Hepatocyte (in vitro differentiated cells): ENCODE measurements around the gene TAAR6. TPM values are rescaled to one million over a fixed set of nuclear protein-coding genes. Genes with fewer than 3 reads are reported as not detected.

Experiments used
- DNase-seq: peaks from one replicate; pipeline ENCODE4 v3.0.0-alpha.2; 2016; ENCODE audit warnings: low spot score
- H2AFZ ChIP-seq: fragments of 200-600 bp; sonication (generic); 2 replicates; pipeline ENCODE4 v1.6.0; 2016; ENCODE audit warnings: antibody characterized with exemption, mild to moderate bottlenecking
- H3K27ac ChIP-seq: fragments of 200-600 bp; sonication (generic); 2 replicates; pipeline ENCODE4 v1.5.1; 2016; ENCODE audit warnings: mild to moderate bottlenecking
- H3K27me3 ChIP-seq: fragments of 200-600 bp; sonication (generic); 2 replicates; pipeline ENCODE4 v1.6.1; 2016
- H3K36me3 ChIP-seq: fragments of 200-600 bp; sonication (generic); replicated peaks from 2 replicates; pipeline ENCODE4 v1.5.1; 2016; ENCODE audit warnings: low read depth; ENCODE audit not compliant: insufficient read depth
- H3K4me1 ChIP-seq: fragments of 200-600 bp; sonication (generic); 2 replicates; pipeline ENCODE4 v1.5.1; 2016; ENCODE audit warnings: mild to moderate bottlenecking, moderate library complexity; ENCODE audit not compliant: insufficient read depth
- H3K4me2 ChIP-seq: fragments of 200-600 bp; sonication (generic); 2 replicates; pipeline ENCODE4 v1.6.0; 2016
- H3K4me3 ChIP-seq: fragments of 200-600 bp; sonication (generic); 2 replicates; pipeline ENCODE4 v1.5.1; 2016; ENCODE audit warnings: mild to moderate bottlenecking
- H3K79me2 ChIP-seq: fragments of 200-600 bp; sonication (generic); 2 replicates; pipeline ENCODE4 v1.6.0; 2017; ENCODE audit warnings: mild to moderate bottlenecking
- H3K9me2 ChIP-seq: fragments of 200-600 bp; sonication (generic); replicated peaks from 2 replicates; pipeline ENCODE4 v1.6.0; 2017; ENCODE audit warnings: mild to moderate bottlenecking; ENCODE audit not compliant: insufficient read depth
- H3K9me3 ChIP-seq: fragments of 200-600 bp; sonication (generic); 2 replicates; pipeline ENCODE4 v1.5.1; 2016; ENCODE audit warnings: low read depth, mild to moderate bottlenecking
- H4K20me1 ChIP-seq: fragments of 200-600 bp; sonication (generic); 2 replicates; pipeline ENCODE4 v1.6.0; 2016; ENCODE audit warnings: mild to moderate bottlenecking; ENCODE audit not compliant: insufficient read depth, poor library complexity, severe bottlenecking
- CTCF ChIP-seq: fragments of 200-600 bp; sonication (generic); IDR thresholded peaks from 2 replicates; pipeline ENCODE4 v1.5.1; 2016; ENCODE audit warnings: antibody characterized with exemption, mild to moderate bottlenecking; ENCODE audit not compliant: poor library complexity
- EZH2 ChIP-seq: fragments of 200-600 bp; sonication (generic); IDR thresholded peaks from 2 replicates; pipeline ENCODE4 v1.6.1; 2016; ENCODE audit warnings: antibody characterized with exemption, mild to moderate bottlenecking, borderline replicate concordance
- EZH2phosphoT487 ChIP-seq: fragments of 200-600 bp; sonication (generic); IDR thresholded peaks from one replicate; pipeline ENCODE4 v1.6.1; 2018; ENCODE audit warnings: antibody characterized with exemption, mild to moderate bottlenecking, low read depth, moderate library complexity; ENCODE audit not compliant: unreplicated experiment, severe bottlenecking
- WGBS: methylation state at CpG from one replicate; pipeline ENCODE4 v1.1.6; 2016; ENCODE audit warnings: low lambda C conversion rate; ENCODE audit errors: missing lambda C conversion rate; 5-methylcytosine and 5-hydroxymethylcytosine counted together
- polyA plus RNA-seq: library from polyadenylated mRNA; unstranded; fragments of >200 nt; fragmentation: Nextera tagmentation; extraction: Ambion mirVana; gene quantifications from 2 replicates; pipeline ENCODE4 v1.2.1, GENCODE V29; 2016
- small RNA-seq: library from RNA; depleted of rRNA; stranded (forward); fragments of <200 nt; gene quantifications from one replicate; pipeline ENCODE3, GENCODE V24; 2014
- total RNA-seq: library from RNA; depleted of rRNA; stranded (reverse); fragments of >200 nt; gene quantifications from 2 replicates; pipeline ENCODE4 v1.2.3, GENCODE V29; 2014

The TAAR6 gene
- total and polyA plus RNA-seq, 2 experiments from 2014 or later, result not detected

- Histone ChIP-seq H3K4me2 (peak overlapping the region; percentile 66), H3K36me3 (no peaks in the 10 kb centered on the region), H3K27ac (peak overlapping the region; percentile 70), H3K9me3 (no peaks in the 10 kb centered on the region), H3K4me3 (no peak overlapping the region), H3K27me3 (no peaks in the 10 kb centered on the region), H3K9me2 (no peaks in the 10 kb centered on the region), H3K4me1 (peaks cover 16% of the 10 kb centered on the region), H3K79me2 (no peaks in the 10 kb centered on the region), H4K20me1 (no peaks in the 10 kb centered on the region), H2AFZ (peak overlapping the region; percentile 27)
- DNase-seq, result peak; percentile 28
- TF ChIP-seq EZH2 (no peak), EZH2phosphoT487 (no peak), CTCF (no peak)
- whole genome bisulfite sequencing, result 53% methylated on average over 4 of the region's 4 CpGs
These were observed 42.5 kb downstream of the TAAR6 start for GRCh38 chr6:132612449-132613108.

GRCh38 chr6:132614554-132614953, 44.4 kb downstream of the TAAR6 start:
- H3K9me3 ChIP-seq, result no peaks in the 10 kb centered on the region
- no peak overlapping the region for H2AFZ ChIP-seq
- no peak for TF ChIP-seq EZH2phosphoT487
- no peak for TF ChIP-seq CTCF
- no peak for TF ChIP-seq EZH2
- no peak overlapping the region for H3K4me3 ChIP-seq
- H3K79me2 ChIP-seq, result no peaks in the 10 kb centered on the region
- no peak for DNase-seq
- no peaks in the 10 kb centered on the region for H4K20me1 ChIP-seq
- no peaks in the 10 kb centered on the region for H3K36me3 ChIP-seq
- H3K9me2 ChIP-seq, result no peaks in the 10 kb centered on the region
- no peak overlapping the region for H3K27ac ChIP-seq
- no peak overlapping the region for H3K4me2 ChIP-seq
- no peaks in the 10 kb centered on the region for H3K27me3 ChIP-seq
- WGBS, result 90% methylated on average over 7 of the region's 7 CpGs
- peaks cover 16% of the 10 kb centered on the region for H3K4me1 ChIP-seq

GRCh38 chr6:132616677-132617076, 46.6 kb downstream of the TAAR6 start:
- Histone ChIP-seq H3K4me3 (no peak overlapping the region), H3K4me2 (no peak overlapping the region), H3K79me2 (no peaks in the 10 kb centered on the region), H4K20me1 (no peaks in the 10 kb centered on the region), H3K27me3 (no peaks in the 10 kb centered on the region), H3K4me1 (peaks cover 9% of the 10 kb centered on the region), H3K9me3 (no peaks in the 10 kb centered on the region), H3K27ac (no peak overlapping the region), H3K9me2 (no peaks in the 10 kb centered on the region), H3K36me3 (no peaks in the 10 kb centered on the region), H2AFZ (no peak overlapping the region)
- DNase-seq, result no peak
- TF ChIP-seq EZH2 (no peak), EZH2phosphoT487 (no peak), CTCF (no peak)
- WGBS, result 83% methylated on average over 1 of the region's 1 CpG

Small RNA genes lying within 50 kb of the gene (small RNA-seq; reads per million reads assigned to genes)
- not detected for gene TAAR7P

Other genes with a start within 250 kb of the TAAR6 start
- 16.7 and 16.8 TPM in 2 replicates for gene MOXD1, start 168.8 kb upstream of the TAAR6 start, total RNA-seq
- 9.0 and 11.7 TPM in 2 replicates for gene MOXD1, start 168.8 kb upstream of the TAAR6 start, polyA plus RNA-seq
- 39.3 and 41.3 TPM in 2 replicates for gene STX7, start 57.2 kb upstream of the TAAR6 start, total RNA-seq
- 38.4 and 42.0 TPM in 2 replicates for gene STX7, start 57.2 kb upstream of the TAAR6 start, polyA plus RNA-seq
- not detected in 2 replicates for gene TAAR9, start 32.0 kb upstream of the TAAR6 start, total RNA-seq
- gene TAAR9, start 32.0 kb upstream of the TAAR6 start, polyA plus RNA-seq, result not detected in 2 replicates
- gene TAAR8, start 17.6 kb upstream of the TAAR6 start, total RNA-seq, result not detected in 2 replicates
- gene TAAR8, start 17.6 kb upstream of the TAAR6 start, polyA plus RNA-seq, result not detected in 2 replicates
- not detected in 2 replicates for gene TAAR5, start 19.4 kb downstream of the TAAR6 start, total RNA-seq
- gene TAAR5, start 19.4 kb downstream of the TAAR6 start, polyA plus RNA-seq, result not detected in 2 replicates
- not detected in 2 replicates for gene TAAR2, start 54.0 kb downstream of the TAAR6 start, total RNA-seq
- not detected in 2 replicates for gene TAAR2, start 54.0 kb downstream of the TAAR6 start, polyA plus RNA-seq
- gene TAAR1, start 88.9 kb downstream of the TAAR6 start, total RNA-seq, result not detected in 2 replicates
- gene TAAR1, start 88.9 kb downstream of the TAAR6 start, polyA plus RNA-seq, result not detected in 2 replicates
- 1.2 and 1.4 TPM in 2 replicates for gene VNN1, start 143.7 kb downstream of the TAAR6 start, total RNA-seq
- 0.46 and 0.93 TPM in 2 replicates for gene VNN1, start 143.7 kb downstream of the TAAR6 start, polyA plus RNA-seq
- 4.0 and 6.8 TPM in 2 replicates for gene VNN2, start 187.6 kb downstream of the TAAR6 start, total RNA-seq
- gene VNN2, start 187.6 kb downstream of the TAAR6 start, polyA plus RNA-seq, result 1.1 and 1.9 TPM in 2 replicates
- 27.3 and 28.8 TPM in 2 replicates for gene SLC18B1, start 228.3 kb downstream of the TAAR6 start, total RNA-seq
- 10.6 and 20.0 TPM in 2 replicates for gene SLC18B1, start 228.3 kb downstream of the TAAR6 start, polyA plus RNA-seq
- 1,429 and 1,761 TPM in 2 replicates for gene RPS12, start 244.2 kb downstream of the TAAR6 start, total RNA-seq
- 421 and 442 TPM in 2 replicates for gene RPS12, start 244.2 kb downstream of the TAAR6 start, polyA plus RNA-seq